Neural progenitor cell (in vitro differentiated cells): ENCODE data around the gene CARS2. TPM values are rescaled to one million over a fixed set of nuclear protein-coding genes. Genes with fewer than 3 reads are reported as not detected.

Experiments used
- DNase-seq: peaks from one replicate; pipeline ENCODE4 v3.0.0-alpha.2; 2016; ENCODE audit warnings: low spot score
- H2AFZ ChIP-seq: fragments of 200-600 bp; sonication (generic); replicated peaks from 2 replicates; pipeline ENCODE4 v1.6.1; 2016; ENCODE audit warnings: antibody characterized with exemption
- H3F3A ChIP-seq: fragments of 200-600 bp; sonication (generic); 2 replicates; pipeline ENCODE4 v1.6.1; 2016; ENCODE audit warnings: antibody characterized with exemption, low read depth
- H3K27ac ChIP-seq: fragments of 200-600 bp; sonication (generic); 2 replicates; pipeline ENCODE4 v1.5.1; 2016; ENCODE audit warnings: mild to moderate bottlenecking
- H3K27me3 ChIP-seq: fragments of 200-600 bp; sonication (generic); 2 replicates; pipeline ENCODE4 v1.6.1; 2016; ENCODE audit warnings: mild to moderate bottlenecking, moderate library complexity
- H3K36me3 ChIP-seq: fragments of 200-600 bp; sonication (generic); 2 replicates; pipeline ENCODE4 v1.5.1; 2016
- H3K4me1 ChIP-seq: fragments of 200-600 bp; sonication (generic); 2 replicates; pipeline ENCODE4 v1.6.1; 2016; ENCODE audit warnings: mixed run types
- H3K4me2 ChIP-seq: fragments of 200-600 bp; sonication (generic); 2 replicates; pipeline ENCODE4 v1.6.1; 2016
- H3K4me3 ChIP-seq: fragments of 200-600 bp; sonication (generic); 2 replicates; pipeline ENCODE4 v1.5.1; 2016
- H3K79me2 ChIP-seq: fragments of 200-600 bp; sonication (generic); 2 replicates; pipeline ENCODE4 v1.6.1; 2016; ENCODE audit warnings: low read depth
- H3K9ac ChIP-seq: fragments of 200-600 bp; sonication (generic); 2 replicates; pipeline ENCODE4 v1.6.1; 2016
- H3K9me3 ChIP-seq: fragments of 200-600 bp; sonication (generic); 2 replicates; pipeline ENCODE4 v1.5.1; 2016; ENCODE audit warnings: low read depth
- H4K20me1 ChIP-seq: fragments of 200-600 bp; sonication (generic); 2 replicates; pipeline ENCODE4 v1.6.1; 2016; ENCODE audit warnings: low read depth
- H3K27ac Mint-ChIP-seq: 3 replicates; pipeline ENCODE4 v1.8.0; 2021; ENCODE audit warnings: mixed read lengths
- H3K27me3 Mint-ChIP-seq: 2 replicates; pipeline ENCODE4 v1.8.0; 2022; ENCODE audit warnings: low read depth, mild to moderate bottlenecking, inconsistent platforms, moderate library complexity, mixed read lengths; ENCODE audit not compliant: insufficient read depth
- H3K36me3 Mint-ChIP-seq: 3 replicates; pipeline ENCODE4 v1.8.0; 2021; ENCODE audit warnings: mixed read lengths
- H3K4me1 Mint-ChIP-seq: 3 replicates; pipeline ENCODE4 v1.8.0; 2021; ENCODE audit warnings: mixed read lengths
- H3K4me3 Mint-ChIP-seq: 3 replicates; pipeline ENCODE4 v1.8.0; 2021; ENCODE audit warnings: mild to moderate bottlenecking, moderate library complexity, mixed read lengths
- H3K9me3 Mint-ChIP-seq: 3 replicates; pipeline ENCODE4 v1.8.0; 2020; ENCODE audit warnings: mixed read lengths
- EZH2 ChIP-seq: fragments of 200-600 bp; sonication (generic); IDR thresholded peaks from 2 replicates; pipeline ENCODE4 v1.6.1; 2017; ENCODE audit warnings: antibody characterized with exemption, mild to moderate bottlenecking, moderate library complexity
- EZH2phosphoT487 ChIP-seq: fragments of 200-600 bp; sonication (generic); IDR thresholded peaks from 2 replicates; pipeline ENCODE4 v1.6.1; 2017; ENCODE audit warnings: antibody characterized with exemption
- total RNA-seq: library from RNA; depleted of rRNA; stranded (reverse); fragments of >200 nt; gene quantifications from 2 replicates; pipeline ENCODE4 v1.2.3, GENCODE V29; 2015; ENCODE audit warnings: low replicate concordance
- TF ChIP-seq, protein P1 (sequence below): fragments of 200-600 bp; sonication (generic); IDR thresholded peaks from 2 replicates; pipeline ENCODE4 v1.5.1; 2017; ENCODE audit warnings: antibody characterized with exemption, mild to moderate bottlenecking

CARS2 gene
- total RNA-seq, 1 donor from 2014 or later: 50.0 TPM

DNA sequence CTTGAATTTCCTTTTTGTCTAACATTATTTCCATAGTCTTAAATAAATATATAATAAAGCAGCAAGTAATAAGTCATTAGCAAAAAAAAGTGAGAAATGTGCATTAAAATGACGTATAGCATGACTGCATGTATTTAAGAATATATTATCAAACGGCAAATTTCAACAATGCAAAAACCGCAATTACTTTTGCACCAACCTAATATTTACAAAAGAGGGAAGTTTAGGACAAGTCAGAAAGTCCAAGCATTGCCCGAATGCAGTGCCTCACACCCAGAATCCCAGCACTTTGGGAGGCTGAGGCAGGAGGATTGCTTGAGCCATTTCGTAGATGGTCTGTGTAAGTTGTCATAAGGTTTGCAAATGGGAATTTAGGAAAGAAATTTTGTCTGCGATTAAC lies 100.8 kb downstream of the CARS2 start:
- Histone ChIP-seq H3F3A (peaks cover 12% of the 10 kb centered on the region), H3K4me3 (no peak overlapping the region), H3K79me2 (no peaks in the 10 kb centered on the region), H2AFZ (no peak overlapping the region), H3K9ac (no peak overlapping the region), H3K4me2 (no peak overlapping the region), H3K36me3 (no peaks in the 10 kb centered on the region), H3K4me1 (peaks cover 5% of the 10 kb centered on the region), H3K9me3 (no peaks in the 10 kb centered on the region), H3K27ac (no peak overlapping the region), H3K27me3 (no peaks in the 10 kb centered on the region), H4K20me1 (no peaks in the 10 kb centered on the region)
- no peak for DNase-seq
- Mint-ChIP-seq H3K27me3 (peaks cover 7% of the 10 kb centered on the region), H3K27ac (no peak overlapping the region), H3K4me3 (no peak overlapping the region), H3K36me3 (peaks cover 4% of the 10 kb centered on the region), H3K9me3 (peaks cover 15% of the 10 kb centered on the region), H3K4me1 (peaks cover 6% of the 10 kb centered on the region)
- TF ChIP-seq, protein P1, sequence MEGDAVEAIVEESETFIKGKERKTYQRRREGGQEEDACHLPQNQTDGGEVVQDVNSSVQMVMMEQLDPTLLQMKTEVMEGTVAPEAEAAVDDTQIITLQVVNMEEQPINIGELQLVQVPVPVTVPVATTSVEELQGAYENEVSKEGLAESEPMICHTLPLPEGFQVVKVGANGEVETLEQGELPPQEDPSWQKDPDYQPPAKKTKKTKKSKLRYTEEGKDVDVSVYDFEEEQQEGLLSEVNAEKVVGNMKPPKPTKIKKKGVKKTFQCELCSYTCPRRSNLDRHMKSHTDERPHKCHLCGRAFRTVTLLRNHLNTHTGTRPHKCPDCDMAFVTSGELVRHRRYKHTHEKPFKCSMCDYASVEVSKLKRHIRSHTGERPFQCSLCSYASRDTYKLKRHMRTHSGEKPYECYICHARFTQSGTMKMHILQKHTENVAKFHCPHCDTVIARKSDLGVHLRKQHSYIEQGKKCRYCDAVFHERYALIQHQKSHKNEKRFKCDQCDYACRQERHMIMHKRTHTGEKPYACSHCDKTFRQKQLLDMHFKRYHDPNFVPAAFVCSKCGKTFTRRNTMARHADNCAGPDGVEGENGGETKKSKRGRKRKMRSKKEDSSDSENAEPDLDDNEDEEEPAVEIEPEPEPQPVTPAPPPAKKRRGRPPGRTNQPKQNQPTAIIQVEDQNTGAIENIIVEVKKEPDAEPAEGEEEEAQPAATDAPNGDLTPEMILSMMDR: no peak
- no peak for TF ChIP-seq EZH2
- TF ChIP-seq EZH2phosphoT487: no peak

DNA sequence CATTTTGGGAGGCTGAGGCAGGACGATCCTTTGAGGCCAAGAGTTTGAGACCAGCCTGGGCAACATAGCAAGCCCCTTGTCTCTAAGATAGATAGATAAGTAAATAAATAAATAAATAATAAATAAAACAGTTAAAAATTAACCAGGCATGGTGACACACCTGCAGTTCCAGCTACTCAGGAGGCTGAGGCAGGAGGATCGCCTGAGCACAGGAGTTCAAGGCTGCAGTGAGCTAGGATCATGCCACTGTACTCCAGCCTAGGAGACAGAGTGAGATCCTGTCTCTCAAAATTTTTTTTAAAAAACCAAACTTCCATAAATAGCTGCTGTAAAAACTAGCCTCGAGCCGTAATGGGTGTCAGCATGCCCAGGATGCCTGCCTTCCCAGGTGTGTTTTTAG lies 104.9 kb downstream of the CARS2 start:
- H3K9ac ChIP-seq: no peak overlapping the region
- Mint-ChIP-seq H3K36me3 (no peaks in the 10 kb centered on the region), H3K9me3 (peaks cover 3% of the 10 kb centered on the region), H3K27me3 (peaks cover 6% of the 10 kb centered on the region), H3K4me1 (peaks cover 8% of the 10 kb centered on the region), H3K27ac (no peak overlapping the region), H3K4me3 (no peak overlapping the region)
- H3F3A ChIP-seq: peaks cover 12% of the 10 kb centered on the region
- no peak overlapping the region for H3K4me2 ChIP-seq
- no peaks in the 10 kb centered on the region for H3K27me3 ChIP-seq
- TF ChIP-seq EZH2: no peak
- TF ChIP-seq, protein P1: no peak
- no peak for TF ChIP-seq EZH2phosphoT487
- H2AFZ ChIP-seq: no peak overlapping the region
- H3K79me2 ChIP-seq: no peaks in the 10 kb centered on the region
- H3K4me3 ChIP-seq: no peak overlapping the region
- no peaks in the 10 kb centered on the region for H3K36me3 ChIP-seq
- DNase-seq: no peak
- H4K20me1 ChIP-seq: no peaks in the 10 kb centered on the region
- H3K27ac ChIP-seq: no peak overlapping the region
- H3K4me1 ChIP-seq: peaks cover 4% of the 10 kb centered on the region
- H3K9me3 ChIP-seq: no peaks in the 10 kb centered on the region

DNA sequence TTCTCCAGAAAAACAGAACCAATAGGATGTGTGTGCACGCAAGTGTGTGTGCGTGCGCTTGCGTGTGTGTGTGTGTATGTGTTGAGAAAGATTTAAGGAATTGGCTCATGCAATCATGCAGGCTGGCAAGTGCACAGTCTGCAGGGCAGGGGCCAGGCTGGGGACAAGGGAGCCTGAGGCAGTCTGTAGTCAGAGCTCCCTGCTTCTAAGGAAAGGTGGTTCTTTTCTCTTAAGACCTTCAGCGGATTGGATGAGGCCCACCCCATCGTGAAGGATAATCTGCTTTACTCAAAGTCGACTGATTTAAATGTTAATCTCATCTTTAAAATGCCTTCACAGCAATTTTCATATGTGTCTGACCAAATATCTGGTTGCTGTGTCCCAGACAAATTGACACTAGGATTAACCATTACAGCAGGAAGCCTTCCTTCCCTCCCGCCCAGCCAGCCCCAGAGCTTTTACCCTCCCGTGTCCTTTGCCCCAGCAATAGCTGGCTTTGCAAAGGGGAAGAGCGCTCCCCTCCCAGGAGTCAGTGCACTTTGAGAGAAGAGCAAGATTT lies 105.6 kb downstream of the CARS2 start:
- no peaks in the 10 kb centered on the region for H3K9me3 ChIP-seq
- no peak overlapping the region for H3K4me3 ChIP-seq
- H3K27ac ChIP-seq: no peak overlapping the region
- TF ChIP-seq EZH2phosphoT487 (no peak), EZH2 (no peak)
- TF ChIP-seq, protein P1: no peak
- no peaks in the 10 kb centered on the region for H4K20me1 ChIP-seq
- Mint-ChIP-seq H3K36me3 (no peaks in the 10 kb centered on the region), H3K9me3 (peaks cover 3% of the 10 kb centered on the region), H3K27ac (no peak overlapping the region), H3K4me1 (peaks cover 8% of the 10 kb centered on the region), H3K4me3 (no peak overlapping the region), H3K27me3 (peaks cover 6% of the 10 kb centered on the region)
- H3K4me1 ChIP-seq: peaks cover 4% of the 10 kb centered on the region
- H3K36me3 ChIP-seq: no peaks in the 10 kb centered on the region
- no peak overlapping the region for H3K9ac ChIP-seq
- H2AFZ ChIP-seq: no peak overlapping the region
- H3F3A ChIP-seq: peaks cover 12% of the 10 kb centered on the region
- no peak for DNase-seq
- no peaks in the 10 kb centered on the region for H3K27me3 ChIP-seq
- H3K4me2 ChIP-seq: no peak overlapping the region
- no peaks in the 10 kb centered on the region for H3K79me2 ChIP-seq
